Peyer's patch (tissue), 4 donors: ENCODE measurements around the gene CCDC184.

ENCODE experiments used
- POLR2A ChIP-seq, 2 donors: fragments of 450-650 bp; IDR thresholded peaks; one replicate each; pipeline ENCODE4 v1.5.1; 2017; ENCODE audit warnings: antibody characterized with exemption in 2 of 2, mild to moderate bottlenecking in 2 of 2, moderate library complexity in 2 of 2
- TF ChIP-seq, protein P1 (sequence below), 6 experiments: fragments of 450-650 bp in 4 of 6; fragments of 200-600 bp in 2 of 6; sonication (generic) in 1 of 6; IDR thresholded peaks; one replicate each; pipeline ENCODE4 v1.5.1; 2017 to 2019; ENCODE audit warnings: antibody characterized with exemption in 6 of 6, mild to moderate bottlenecking in 3 of 6, moderate library complexity in 1 of 6

DNA sequence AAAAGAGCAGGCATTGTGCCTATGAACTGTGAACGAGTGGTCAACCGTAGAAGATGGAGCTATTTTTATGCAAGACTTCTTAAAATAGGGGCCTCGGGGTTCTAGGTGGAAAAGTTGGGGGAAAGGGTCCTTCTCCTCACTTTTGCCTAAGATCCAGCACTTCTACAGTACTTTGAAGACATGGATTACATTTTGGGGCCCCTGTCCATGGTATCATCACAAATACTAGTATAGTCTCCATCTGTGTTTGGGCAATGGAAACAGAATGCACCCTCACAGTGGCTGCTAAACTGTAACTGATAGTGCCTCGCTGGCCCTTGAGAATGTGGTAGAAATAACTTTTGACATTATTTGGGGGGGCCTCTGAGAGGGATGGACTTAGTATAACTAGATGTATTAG lies 5.5 kb upstream of the CCDC184 start:
- TF ChIP-seq POLR2A (IDR thresholded peaks at IDR 0.05) = no peak
- TF ChIP-seq, protein P1, sequence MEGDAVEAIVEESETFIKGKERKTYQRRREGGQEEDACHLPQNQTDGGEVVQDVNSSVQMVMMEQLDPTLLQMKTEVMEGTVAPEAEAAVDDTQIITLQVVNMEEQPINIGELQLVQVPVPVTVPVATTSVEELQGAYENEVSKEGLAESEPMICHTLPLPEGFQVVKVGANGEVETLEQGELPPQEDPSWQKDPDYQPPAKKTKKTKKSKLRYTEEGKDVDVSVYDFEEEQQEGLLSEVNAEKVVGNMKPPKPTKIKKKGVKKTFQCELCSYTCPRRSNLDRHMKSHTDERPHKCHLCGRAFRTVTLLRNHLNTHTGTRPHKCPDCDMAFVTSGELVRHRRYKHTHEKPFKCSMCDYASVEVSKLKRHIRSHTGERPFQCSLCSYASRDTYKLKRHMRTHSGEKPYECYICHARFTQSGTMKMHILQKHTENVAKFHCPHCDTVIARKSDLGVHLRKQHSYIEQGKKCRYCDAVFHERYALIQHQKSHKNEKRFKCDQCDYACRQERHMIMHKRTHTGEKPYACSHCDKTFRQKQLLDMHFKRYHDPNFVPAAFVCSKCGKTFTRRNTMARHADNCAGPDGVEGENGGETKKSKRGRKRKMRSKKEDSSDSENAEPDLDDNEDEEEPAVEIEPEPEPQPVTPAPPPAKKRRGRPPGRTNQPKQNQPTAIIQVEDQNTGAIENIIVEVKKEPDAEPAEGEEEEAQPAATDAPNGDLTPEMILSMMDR (IDR thresholded peaks at IDR 0.05) = no peak
